ENCODE data around the gene SALL3.

SALL3 gene

DNA sequence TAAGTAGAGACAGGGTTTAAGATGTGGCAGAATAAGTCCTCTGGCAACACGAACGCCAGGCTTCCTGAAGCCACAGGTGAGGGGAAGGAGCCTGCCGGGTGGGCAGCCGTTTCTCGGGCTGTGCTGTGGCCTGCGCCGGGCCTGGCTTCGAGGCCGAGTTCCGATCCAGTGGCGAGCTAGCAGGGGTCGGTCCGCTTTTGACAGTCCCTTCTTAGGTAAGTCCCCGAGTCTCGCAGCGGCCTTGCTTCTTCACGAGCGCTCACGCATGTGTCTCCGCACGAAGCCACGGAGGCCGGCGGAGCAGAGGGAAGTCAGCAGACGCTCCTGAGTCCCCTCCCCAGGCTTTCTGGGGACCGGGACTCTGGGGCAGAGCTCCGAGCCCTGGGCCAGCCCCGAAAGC, 26.0 kb downstream of the SALL3 start:
- H3K4me3 ChIP-seq (ENCODE audit: low read depth, low read length): no peak overlapping the region
- no peak for DNase-seq (ENCODE audit: low read depth)
- TF ChIP-seq, protein P1, sequence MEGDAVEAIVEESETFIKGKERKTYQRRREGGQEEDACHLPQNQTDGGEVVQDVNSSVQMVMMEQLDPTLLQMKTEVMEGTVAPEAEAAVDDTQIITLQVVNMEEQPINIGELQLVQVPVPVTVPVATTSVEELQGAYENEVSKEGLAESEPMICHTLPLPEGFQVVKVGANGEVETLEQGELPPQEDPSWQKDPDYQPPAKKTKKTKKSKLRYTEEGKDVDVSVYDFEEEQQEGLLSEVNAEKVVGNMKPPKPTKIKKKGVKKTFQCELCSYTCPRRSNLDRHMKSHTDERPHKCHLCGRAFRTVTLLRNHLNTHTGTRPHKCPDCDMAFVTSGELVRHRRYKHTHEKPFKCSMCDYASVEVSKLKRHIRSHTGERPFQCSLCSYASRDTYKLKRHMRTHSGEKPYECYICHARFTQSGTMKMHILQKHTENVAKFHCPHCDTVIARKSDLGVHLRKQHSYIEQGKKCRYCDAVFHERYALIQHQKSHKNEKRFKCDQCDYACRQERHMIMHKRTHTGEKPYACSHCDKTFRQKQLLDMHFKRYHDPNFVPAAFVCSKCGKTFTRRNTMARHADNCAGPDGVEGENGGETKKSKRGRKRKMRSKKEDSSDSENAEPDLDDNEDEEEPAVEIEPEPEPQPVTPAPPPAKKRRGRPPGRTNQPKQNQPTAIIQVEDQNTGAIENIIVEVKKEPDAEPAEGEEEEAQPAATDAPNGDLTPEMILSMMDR (IDR thresholded peaks at IDR 0.05; ENCODE audit: control insufficient read depth, extremely low read depth, insufficient read depth): no peak

DNA sequence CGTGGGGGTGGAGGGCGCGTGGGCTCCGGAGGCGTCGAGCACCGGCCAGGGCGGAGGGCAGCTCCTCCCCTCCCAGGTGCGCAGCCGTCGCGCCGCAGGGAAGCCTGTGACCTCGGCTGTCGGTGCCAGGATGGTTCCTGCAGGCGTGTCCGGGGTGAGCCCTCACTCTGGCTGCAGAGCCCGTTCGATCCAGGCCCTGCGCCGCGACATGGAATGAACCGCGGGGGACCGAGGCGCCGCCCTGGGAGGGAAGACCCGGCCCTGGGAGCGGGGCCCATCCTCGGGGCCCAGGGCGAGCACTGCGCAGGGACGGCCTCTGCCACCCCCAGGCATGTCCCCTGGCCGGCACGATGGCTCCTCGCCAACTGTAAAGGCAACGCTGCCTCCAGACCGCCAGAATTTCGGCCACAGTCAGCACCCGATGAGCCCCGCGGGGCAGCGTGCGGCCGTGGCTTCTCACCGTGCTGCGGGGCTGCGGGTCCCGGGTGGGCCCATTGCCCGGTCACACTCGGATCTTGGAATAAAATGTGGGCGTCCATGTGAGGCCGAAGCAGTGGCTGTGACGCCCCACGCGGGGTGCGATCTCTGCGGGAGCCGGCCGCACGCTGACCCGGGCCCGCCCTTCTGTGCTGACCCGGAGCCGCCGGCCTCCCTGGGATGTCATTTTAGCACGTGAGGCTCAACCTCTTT, 26.6 kb downstream of the SALL3 start:
- no peak for DNase-seq (ENCODE audit: low read depth)
- no peak overlapping the region for H3K4me3 ChIP-seq (ENCODE audit: low read depth, low read length)
- TF ChIP-seq, protein P1 (IDR thresholded peaks at IDR 0.05; ENCODE audit: control insufficient read depth, extremely low read depth, insufficient read depth): no peak

DNA sequence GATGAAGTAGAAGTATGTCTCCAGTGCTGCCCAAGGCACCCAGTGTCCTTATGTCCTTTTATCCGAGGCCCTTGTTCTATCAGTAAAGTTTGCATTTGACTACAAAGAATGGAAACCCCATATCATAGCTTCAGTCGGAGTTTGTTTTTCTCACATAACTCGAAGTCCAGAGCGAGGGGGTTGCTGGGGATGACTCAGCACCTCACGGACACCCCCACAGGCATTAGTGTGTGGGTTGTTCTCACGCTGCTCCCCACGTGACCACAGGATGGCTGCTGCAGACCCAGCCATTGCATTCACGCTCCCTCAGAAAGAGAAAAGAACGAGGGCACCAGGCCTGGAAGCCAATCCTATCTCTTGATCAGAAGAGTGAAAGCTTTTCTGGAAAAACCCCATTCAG, 27.8 kb downstream of the SALL3 start:
- no peak for DNase-seq (ENCODE audit: low read depth)
- TF ChIP-seq, protein P1 (IDR thresholded peaks at IDR 0.05; ENCODE audit: control insufficient read depth, extremely low read depth, insufficient read depth): no peak
- H3K4me3 ChIP-seq (ENCODE audit: low read depth, low read length): no peak overlapping the region

DNA sequence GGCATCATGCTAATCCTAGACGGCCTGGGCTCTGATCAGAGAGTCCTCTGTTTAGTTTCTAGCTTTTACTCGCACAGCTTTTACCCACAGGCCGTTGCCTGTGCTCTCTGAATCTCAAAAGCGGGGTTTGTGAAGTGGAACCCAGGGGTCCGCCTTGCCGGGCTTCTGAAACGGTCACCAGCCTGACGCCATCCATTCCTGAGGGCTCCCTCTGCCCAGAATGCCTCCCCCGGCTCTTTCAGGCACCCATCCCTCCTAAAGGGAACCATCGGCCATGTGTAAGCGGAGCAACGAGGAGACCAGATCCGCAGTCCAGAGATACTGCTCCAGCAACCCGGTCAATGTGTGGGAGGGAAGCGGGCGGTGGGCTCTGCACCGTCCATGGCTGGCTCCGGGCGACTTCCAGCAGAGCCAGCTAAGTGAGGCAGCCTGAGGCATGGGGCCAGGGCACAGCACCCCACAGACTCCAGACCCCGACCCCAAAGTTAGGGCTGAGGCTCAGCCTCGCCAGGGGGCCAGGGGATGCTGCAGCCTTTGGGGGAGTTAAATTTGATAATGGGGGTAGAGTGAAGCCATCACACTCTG, 28.8 kb downstream of the SALL3 start:
- no peak overlapping the region for H3K4me3 ChIP-seq (ENCODE audit: low read depth, low read length)
- TF ChIP-seq, protein P1 (IDR thresholded peaks at IDR 0.05; ENCODE audit: control insufficient read depth, extremely low read depth, insufficient read depth): no peak
- no peak for DNase-seq (ENCODE audit: low read depth)

DNA sequence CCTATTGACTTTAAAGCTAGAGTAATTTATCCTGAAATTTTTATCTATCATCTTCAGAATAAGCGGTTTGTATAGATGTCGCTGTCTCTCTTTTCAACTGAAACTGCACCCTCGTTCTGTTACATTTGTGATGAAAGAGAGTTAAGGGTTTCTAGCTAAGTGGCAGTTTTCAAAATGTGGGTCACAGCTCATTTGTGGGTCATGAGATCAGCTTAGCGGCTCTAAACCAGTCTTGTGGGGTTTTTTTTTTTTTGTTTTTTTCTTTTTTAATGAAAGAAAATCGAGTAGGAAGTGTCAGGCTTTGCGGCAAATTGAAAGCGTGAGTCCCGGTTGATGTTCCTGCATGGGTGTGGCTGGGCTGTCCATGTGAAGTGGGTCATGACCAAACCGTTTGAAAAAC, 31.2 kb downstream of the SALL3 start:
- no peak for DNase-seq (ENCODE audit: low read depth)
- TF ChIP-seq, protein P1 (IDR thresholded peaks at IDR 0.05; ENCODE audit: control insufficient read depth, extremely low read depth, insufficient read depth): no peak

DNA sequence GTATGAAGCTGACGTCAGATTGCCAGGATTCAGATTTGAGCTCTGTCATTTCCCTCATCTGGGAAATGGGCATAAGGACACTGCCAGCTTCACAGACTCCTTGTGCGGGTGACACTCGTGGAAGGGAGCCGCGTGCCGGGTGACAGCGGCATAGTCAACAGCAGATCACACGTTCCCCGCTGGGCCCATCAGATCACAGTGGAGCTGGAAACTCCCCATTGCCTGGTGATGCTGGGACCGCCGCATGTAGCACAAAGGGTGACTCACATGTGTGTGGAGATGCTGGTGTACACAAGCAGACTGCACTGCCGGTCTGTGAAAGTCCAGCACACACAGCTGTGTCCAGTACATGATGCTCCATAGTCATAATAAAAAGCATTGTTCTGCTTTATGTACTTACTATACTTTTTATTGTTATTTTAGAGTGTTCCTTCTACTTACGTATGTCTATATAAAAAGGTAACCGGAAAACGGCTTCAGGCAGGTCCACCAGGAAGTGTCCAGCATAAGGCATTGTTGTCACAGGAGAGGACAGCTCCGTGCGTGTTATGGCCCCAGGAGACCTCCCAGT, 31.8 kb downstream of the SALL3 start:
- TF ChIP-seq, protein P1 (IDR thresholded peaks at IDR 0.05; ENCODE audit: control insufficient read depth, extremely low read depth, insufficient read depth): no peak
- DNase-seq (ENCODE audit: low read depth): peak; percentile 91
- H3K4me3 ChIP-seq (ENCODE audit: low read depth, low read length): no peak overlapping the region

More for the DNA sequence above, 31.2 kb downstream of the SALL3 start:
- H3K4me3 ChIP-seq (ENCODE audit: low read depth, low read length): no peak overlapping the region

Measured in LNCaP clone FGC (cell line).